ENCODE data around the gene NFATC1.

- TF ChIP-seq CTCF (IDR thresholded peaks at IDR 0.05; ENCODE audit: poor library complexity) (no peak), EZH2phosphoT487 (IDR thresholded peaks at IDR 0.05; ENCODE audit: low read depth, severe bottlenecking, unreplicated experiment) (no peak)
Measured at GRCh38 chr18:79556829-79557585, 161.3 kb downstream of the NFATC1 start.
